A673 (cell line): ENCODE results near the gene CSF2.

Experiments used
- EZH2 ChIP-seq: fragments of 200-600 bp; sonication (generic); IDR thresholded peaks from 2 replicates; pipeline ENCODE4 v1.6.1; 2017; ENCODE audit warnings: borderline replicate concordance, low read depth, mild to moderate bottlenecking, mixed read lengths, antibody characterized with exemption, low read length; ENCODE audit not compliant: poor library complexity, severe bottlenecking
- TF ChIP-seq, protein P1 (sequence below): fragments of 300-800, 200-600 bp; sonication (generic); conservative IDR thresholded peaks from 2 replicates; pipeline ENCODE4 v1.5.1; 2017; ENCODE audit warnings: low read depth, mild to moderate bottlenecking, antibody characterized with exemption, low read length, moderate library complexity, mixed read lengths

DNA sequence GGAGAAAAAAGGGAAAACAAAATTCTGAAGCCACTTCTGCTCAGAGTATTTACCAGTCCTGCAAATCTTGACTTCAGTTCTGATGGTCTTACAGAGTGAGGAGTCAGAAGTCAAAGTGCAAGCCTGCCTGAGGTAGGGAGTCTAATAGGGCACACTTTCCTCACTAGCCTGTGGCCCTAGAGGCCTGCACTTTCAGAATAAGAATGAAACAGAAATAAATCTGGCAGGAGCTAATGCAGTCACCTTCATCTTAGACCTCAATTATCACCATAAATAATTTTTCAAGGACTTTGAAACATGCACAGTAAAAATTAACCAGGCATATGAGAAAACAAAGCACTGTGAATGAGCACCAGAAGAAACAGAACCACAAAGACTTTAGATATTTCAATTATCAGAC is 41.4 kb upstream of the CSF2 start:
- TF ChIP-seq, protein P1, sequence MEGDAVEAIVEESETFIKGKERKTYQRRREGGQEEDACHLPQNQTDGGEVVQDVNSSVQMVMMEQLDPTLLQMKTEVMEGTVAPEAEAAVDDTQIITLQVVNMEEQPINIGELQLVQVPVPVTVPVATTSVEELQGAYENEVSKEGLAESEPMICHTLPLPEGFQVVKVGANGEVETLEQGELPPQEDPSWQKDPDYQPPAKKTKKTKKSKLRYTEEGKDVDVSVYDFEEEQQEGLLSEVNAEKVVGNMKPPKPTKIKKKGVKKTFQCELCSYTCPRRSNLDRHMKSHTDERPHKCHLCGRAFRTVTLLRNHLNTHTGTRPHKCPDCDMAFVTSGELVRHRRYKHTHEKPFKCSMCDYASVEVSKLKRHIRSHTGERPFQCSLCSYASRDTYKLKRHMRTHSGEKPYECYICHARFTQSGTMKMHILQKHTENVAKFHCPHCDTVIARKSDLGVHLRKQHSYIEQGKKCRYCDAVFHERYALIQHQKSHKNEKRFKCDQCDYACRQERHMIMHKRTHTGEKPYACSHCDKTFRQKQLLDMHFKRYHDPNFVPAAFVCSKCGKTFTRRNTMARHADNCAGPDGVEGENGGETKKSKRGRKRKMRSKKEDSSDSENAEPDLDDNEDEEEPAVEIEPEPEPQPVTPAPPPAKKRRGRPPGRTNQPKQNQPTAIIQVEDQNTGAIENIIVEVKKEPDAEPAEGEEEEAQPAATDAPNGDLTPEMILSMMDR: no peak
- TF ChIP-seq EZH2: no peak
